Measurements from ENCODE around the gene SPNS3.

SPNS3 gene

GRCh38 chr17:4463818-4464476 is 30.2 kb downstream of the SPNS3 start:
- no peak overlapping the region for H3K4me3 ChIP-seq (ENCODE audit: low read depth, low read length, poor library complexity, severe bottlenecking)
- TF ChIP-seq EZH2 (IDR thresholded peaks at IDR 0.05; ENCODE audit: borderline replicate concordance, low read length) (no peak), CTCF (IDR thresholded peaks at IDR 0.05; ENCODE audit: low read length) (no peak)
- H3K9me3 ChIP-seq (ENCODE audit: low read length) = peaks cover 3% of the 10 kb centered on the region; the same call in 1 of the 2 replicates
- H3K4me2 ChIP-seq (ENCODE audit: low read length) = no peak overlapping the region
- H3K9me2 ChIP-seq (ENCODE audit: low read depth, low read length) = no peaks in the 10 kb centered on the region
- H2AFZ ChIP-seq (ENCODE audit: low read length) = no peak overlapping the region
- no peak overlapping the region for H3K27ac ChIP-seq (ENCODE audit: low read depth, low read length, poor library complexity, severe bottlenecking)
- H3K27me3 ChIP-seq (ENCODE audit: insufficient read depth, low read length) = 0 out of 2 replicates have a peak, but pooled peaks cover 5% of the 10 kb centered on the region
- H3F3A ChIP-seq (ENCODE audit: insufficient read depth, low read length) = no peaks in the 10 kb centered on the region
- H3K79me2 ChIP-seq (ENCODE audit: insufficient read depth, low read length) = no peaks in the 10 kb centered on the region
- no peaks in the 10 kb centered on the region for H3K4me1 ChIP-seq (ENCODE audit: insufficient read depth, low read length, severe bottlenecking)
- H3K36me3 ChIP-seq (ENCODE audit: insufficient read depth, low read length) = no peaks in the 10 kb centered on the region; the same call in 1 of the 2 replicates
- H3K9ac ChIP-seq (ENCODE audit: low read length) = no peak overlapping the region
- H4K20me1 ChIP-seq (ENCODE audit: insufficient read depth, low read length) = no peaks in the 10 kb centered on the region

DNA sequence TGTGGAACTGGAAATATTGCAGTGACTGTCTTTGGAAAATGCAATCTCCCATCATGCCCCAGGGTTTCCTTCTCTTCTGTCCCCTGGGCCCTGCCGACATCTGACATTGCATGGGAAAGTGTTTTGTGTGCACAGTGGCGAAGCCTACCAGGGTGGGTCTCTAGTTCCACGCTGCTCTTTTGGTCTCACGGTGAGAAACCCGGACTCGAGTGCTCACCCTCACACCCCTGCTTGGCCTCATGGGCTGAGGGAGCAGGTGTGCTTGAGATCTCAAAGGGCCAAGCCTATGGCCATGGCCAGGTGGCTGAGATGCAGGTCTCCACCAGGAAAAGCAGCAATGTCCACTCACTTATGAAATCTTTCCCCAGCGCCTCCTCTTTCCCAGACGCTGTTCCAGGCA is 32.0 kb downstream of the SPNS3 start:
- Histone ChIP-seq H3K4me2 (ENCODE audit: low read length) (no peak overlapping the region), H3K9ac (ENCODE audit: low read length) (no peak overlapping the region), H4K20me1 (ENCODE audit: insufficient read depth, low read length) (no peaks in the 10 kb centered on the region), H3K4me3 (ENCODE audit: low read depth, low read length, poor library complexity, severe bottlenecking) (no peak overlapping the region), H3F3A (ENCODE audit: insufficient read depth, low read length) (no peaks in the 10 kb centered on the region), H3K36me3 (ENCODE audit: insufficient read depth, low read length) (no peaks in the 10 kb centered on the region; the same call in 1 of the 2 replicates), H2AFZ (ENCODE audit: low read length) (no peak overlapping the region), H3K79me2 (ENCODE audit: insufficient read depth, low read length) (no peaks in the 10 kb centered on the region), H3K9me2 (ENCODE audit: low read depth, low read length) (no peaks in the 10 kb centered on the region), H3K4me1 (ENCODE audit: insufficient read depth, low read length, severe bottlenecking) (no peaks in the 10 kb centered on the region), H3K27me3 (ENCODE audit: insufficient read depth, low read length) (0 out of 2 replicates have a peak, but pooled peaks cover 5% of the 10 kb centered on the region), H3K9me3 (ENCODE audit: low read length) (0 out of 2 replicates have a peak, but pooled peaks cover under 1% of the 10 kb centered on the region), H3K27ac (ENCODE audit: low read depth, low read length, poor library complexity, severe bottlenecking) (no peak overlapping the region)
- TF ChIP-seq EZH2 (IDR thresholded peaks at IDR 0.05; ENCODE audit: borderline replicate concordance, low read length) (no peak), CTCF (IDR thresholded peaks at IDR 0.05; ENCODE audit: low read length) (no peak)

GRCh38 chr17:4467287-4467686 is 33.5 kb downstream of the SPNS3 start:
- no peak overlapping the region for H2AFZ ChIP-seq (ENCODE audit: low read length)
- H3K9me2 ChIP-seq (ENCODE audit: low read depth, low read length) = no peaks in the 10 kb centered on the region
- H3K4me3 ChIP-seq (ENCODE audit: low read depth, low read length, poor library complexity, severe bottlenecking) = no peak overlapping the region
- H3K27ac ChIP-seq (ENCODE audit: low read depth, low read length, poor library complexity, severe bottlenecking) = no peak overlapping the region
- no peak overlapping the region for H3K9ac ChIP-seq (ENCODE audit: low read length)
- no peaks in the 10 kb centered on the region for H3K79me2 ChIP-seq (ENCODE audit: insufficient read depth, low read length)
- no peaks in the 10 kb centered on the region for H3K9me3 ChIP-seq (ENCODE audit: low read length)
- no peak for TF ChIP-seq CTCF (IDR thresholded peaks at IDR 0.05; ENCODE audit: low read length)
- TF ChIP-seq EZH2 (IDR thresholded peaks at IDR 0.05; ENCODE audit: borderline replicate concordance, low read length) = no peak
- H3K4me1 ChIP-seq (ENCODE audit: insufficient read depth, low read length, severe bottlenecking) = no peaks in the 10 kb centered on the region
- H3K27me3 ChIP-seq (ENCODE audit: insufficient read depth, low read length) = 0 out of 2 replicates have a peak, but pooled peaks cover 5% of the 10 kb centered on the region
- no peaks in the 10 kb centered on the region for H4K20me1 ChIP-seq (ENCODE audit: insufficient read depth, low read length)
- H3K4me2 ChIP-seq (ENCODE audit: low read length) = no peak overlapping the region
- no peaks in the 10 kb centered on the region for H3K36me3 ChIP-seq (ENCODE audit: insufficient read depth, low read length)
- H3F3A ChIP-seq (ENCODE audit: insufficient read depth, low read length) = no peaks in the 10 kb centered on the region

Data from OCI-LY1 (cell line).